ENCODE measurements around the gene ASXL1.
"Not testable (repeated sequence)": the region's sequence is repeated elsewhere in the genome, so short reads cannot be mapped to it uniquely, and the experiment has no call there.

Gene ASXL1

DNA sequence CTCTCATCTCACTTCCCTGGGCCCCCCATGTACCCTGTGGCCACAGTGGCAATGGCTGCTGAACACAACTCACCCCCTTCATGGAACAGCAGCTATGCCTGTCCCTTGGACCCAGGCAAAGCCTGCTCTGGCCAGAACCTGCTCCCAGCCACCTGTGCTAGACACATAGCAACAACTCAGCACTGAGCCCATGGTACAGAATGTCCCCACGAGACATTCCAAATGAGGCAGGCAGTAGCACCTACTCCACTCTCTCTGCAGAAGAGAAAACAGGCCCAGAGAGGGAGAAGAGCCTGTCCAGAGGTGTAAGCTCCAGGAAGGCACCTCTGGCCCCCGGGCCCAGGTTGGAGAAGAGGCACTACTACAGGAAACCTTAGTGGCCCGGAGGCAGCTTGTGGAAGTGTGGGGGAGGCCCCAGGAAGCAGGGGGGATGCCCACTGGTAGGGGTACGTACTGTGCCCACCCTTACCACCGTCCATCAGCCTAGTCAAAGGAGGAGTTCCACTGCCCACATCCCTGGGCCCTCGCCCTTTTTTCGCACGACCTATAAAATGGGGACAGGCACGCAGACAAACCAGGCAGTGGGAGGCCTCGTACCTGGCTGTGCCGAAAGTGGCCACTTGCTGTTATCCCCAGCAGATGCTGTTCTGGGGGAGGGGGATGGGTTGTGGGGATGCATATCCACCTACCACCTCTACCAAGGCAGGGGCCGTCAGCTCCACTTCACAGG lies 97.2 kb downstream of the ASXL1 start:
- DNase-seq, result no peak

DNA sequence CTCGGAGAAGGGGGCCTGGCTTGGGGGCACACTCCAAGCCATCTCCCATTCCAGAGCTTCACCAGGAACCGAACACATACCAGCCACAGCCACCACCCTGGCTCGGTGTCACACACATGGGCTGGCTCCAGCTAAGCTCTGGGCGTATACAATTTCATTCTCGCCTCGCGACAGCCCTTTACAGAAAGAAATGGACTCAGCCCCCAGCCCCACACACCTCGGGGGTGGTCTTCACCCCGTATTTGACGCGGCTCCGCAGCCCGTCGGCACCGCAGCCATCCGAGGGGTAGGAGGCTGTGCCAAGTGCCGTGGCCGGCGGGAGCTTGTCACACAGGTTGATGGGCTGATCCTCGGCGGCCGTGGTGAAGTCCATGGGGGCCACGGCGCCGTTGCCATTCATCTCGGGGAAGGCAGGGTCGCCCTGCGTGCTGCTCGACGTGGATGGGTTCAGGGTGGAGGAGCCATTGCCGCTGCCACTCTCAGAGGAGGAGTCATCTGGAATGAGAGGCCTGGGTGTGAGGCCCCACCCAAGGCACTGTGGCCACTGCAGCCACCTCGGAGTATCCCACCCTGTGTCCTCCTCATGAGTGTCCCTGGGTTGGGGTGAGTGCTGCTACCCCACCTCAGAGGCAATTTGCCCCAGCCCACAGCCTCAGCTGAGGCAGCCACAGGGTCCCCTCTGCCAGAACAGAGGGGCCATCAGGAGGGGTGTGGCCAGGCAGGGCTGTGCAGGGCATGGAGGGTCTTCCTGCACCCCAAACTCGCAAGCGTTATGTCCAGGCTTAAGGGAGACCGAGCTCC lies 98.0 kb downstream of the ASXL1 start:
- no peak for DNase-seq

DNA sequence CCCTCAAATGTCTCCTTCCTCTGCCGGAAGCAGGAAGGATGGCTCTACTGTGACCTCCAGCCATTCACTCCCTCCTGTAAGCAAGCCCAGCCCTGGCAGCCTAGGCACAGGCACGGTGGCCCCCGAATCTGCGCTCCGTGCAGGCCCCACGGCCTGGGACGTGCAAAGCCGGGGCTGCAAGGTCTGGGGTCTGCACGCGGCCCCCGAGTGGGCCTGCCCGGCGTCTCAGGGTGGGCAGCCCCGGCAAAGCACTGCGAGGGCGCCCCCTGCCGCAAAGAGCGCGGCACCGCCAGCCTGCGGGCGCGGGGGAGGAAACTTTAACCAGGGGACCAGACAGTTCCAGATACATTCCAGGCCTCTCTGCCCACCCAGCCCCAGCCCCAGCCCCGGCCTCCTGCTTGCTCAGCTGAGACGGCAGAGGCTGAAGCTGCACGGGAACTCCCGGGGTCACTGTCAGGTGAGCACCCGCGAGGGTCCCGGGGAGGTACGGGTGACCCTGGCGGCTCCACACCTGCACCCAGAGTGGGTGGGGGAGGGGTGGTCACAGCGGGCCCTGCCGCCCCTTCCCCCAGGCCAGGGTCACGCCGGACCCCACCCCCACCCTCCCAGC lies 98.8 kb downstream of the ASXL1 start:
- DNase-seq, result peak; percentile 46

DNA sequence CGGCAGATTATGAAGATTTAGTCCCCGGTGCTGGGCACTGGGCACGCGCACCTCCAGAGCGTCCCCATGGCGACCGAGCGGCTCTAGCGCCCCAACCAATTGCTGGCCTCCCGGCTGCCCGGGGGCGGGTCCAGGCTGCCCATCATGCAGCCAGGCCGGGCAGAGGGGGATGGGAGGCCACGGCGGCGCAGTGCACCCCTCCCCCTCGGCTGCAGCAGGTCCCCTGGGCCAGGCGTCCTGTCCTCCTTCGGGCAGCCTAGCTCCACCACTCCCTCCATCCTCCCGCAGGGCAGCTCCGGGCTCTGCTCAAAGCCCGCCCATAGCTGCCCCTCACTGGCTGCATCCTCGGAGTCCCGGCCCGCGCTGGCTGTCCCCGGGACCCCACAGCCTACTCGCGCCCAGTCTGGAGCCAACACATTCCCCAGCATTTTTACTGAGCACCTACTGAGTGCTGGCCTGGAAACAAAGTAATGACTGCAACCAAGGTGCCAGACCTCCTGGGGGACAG lies 99.4 kb downstream of the ASXL1 start:
- DNase-seq, result peak; percentile 83

DNA sequence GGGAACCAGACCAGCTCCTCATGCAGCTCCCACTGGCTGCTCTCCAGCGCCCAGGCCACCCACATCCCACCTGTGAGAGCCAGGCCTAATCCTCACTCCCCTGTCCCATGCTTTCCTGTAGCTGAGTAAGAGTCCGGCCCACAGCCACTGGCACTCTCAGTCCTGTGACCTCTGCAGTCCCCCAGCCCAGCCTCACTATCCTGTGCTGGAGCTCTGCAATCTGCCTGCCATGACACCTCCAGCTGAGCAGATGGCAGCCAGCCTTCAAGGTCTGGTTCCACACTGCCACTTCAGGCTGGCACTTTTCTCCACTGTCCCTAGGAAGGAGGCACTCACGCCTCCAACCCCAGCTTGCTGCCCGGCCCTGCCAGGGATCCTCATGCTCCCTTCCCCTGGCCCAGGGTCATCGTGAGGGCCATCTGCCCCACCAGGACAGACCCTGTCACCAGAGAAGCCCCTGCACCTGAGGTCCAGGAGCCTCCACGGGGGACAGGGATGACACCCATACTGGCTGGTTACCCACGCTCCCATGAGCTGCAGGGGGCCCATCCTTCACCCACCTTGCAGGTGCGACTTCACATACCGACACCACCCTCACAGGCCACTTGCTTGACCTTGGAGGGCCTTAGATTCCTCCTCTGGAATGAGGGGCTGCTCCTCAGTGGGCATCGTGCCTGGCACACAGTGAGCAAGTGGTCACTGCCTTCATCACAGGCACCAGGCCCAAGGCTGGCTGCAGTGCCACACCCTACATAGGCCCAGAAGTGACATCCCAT lies 100.1 kb downstream of the ASXL1 start:
- DNase-seq, result no peak

DNA sequence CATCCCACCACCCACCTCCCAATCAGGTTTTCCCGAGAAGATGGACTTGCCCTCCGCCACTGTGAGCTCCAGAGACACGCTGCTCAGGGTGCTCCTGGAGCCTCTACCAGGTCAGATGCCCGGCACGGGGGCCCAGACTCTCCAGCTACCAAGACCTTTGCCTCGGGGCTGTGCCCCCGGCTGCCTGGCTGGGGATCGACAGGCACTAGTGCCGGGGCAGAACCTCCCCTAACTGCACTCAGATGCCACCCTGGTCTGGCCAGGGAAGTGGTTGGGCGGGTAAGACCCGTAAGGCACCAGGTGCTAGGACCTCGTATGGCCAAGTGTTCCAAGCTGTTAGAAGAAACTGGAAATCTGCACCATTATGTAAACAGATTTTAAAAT lies 100.7 kb downstream of the ASXL1 start:
- DNase-seq, result no peak

DNA sequence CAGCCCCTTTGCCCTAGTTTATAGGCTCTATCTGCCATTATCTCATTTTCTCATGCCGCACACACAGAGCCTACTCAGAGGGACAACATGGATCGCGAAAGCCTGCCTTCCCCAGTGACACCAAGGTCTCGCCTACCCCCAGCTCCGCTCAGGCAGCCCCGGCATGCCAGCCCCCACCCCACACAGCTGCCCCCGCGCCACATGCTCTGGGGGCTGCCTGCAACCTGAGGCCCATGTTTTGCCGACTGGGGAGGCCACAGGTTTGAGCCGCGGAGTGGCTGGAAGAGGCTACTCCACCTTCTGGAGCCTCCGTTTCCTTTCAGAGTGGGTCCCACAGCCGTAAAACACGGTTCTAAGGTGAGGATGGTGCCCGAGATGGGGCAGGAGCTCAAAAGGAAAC lies 102.1 kb downstream of the ASXL1 start:
- no peak for DNase-seq

DNA sequence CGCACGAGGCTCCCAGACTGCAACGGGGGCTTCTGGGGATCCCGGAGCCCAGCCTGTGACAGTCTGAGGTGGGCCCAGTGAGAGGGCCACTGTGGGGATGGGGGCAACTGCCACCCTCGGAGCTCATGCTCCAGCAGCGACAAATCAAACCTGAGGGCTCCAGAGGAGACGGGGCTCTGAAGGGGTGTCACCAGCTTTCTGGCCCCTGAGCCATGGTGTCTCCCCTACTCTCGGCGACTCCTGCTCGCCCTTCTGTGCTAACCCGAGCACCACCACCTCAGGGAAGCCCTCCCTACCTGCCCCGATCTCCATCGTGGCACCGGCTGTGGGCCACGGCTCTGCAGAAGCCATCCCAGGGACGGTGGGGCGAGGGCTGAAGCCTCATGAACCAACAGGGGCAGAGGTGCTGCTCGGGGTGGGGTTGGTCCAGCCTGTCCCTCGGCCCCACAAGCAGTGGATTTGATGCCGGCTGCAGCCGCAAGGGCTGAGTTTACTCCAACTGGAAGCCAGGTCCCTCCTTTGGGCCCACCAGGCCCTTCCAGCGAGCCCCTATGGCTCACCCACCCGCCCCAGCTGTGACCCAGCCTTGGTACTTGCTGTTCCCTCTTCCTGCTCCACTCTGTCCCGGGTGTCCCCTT lies 102.7 kb downstream of the ASXL1 start:
- no peak for DNase-seq

DNA sequence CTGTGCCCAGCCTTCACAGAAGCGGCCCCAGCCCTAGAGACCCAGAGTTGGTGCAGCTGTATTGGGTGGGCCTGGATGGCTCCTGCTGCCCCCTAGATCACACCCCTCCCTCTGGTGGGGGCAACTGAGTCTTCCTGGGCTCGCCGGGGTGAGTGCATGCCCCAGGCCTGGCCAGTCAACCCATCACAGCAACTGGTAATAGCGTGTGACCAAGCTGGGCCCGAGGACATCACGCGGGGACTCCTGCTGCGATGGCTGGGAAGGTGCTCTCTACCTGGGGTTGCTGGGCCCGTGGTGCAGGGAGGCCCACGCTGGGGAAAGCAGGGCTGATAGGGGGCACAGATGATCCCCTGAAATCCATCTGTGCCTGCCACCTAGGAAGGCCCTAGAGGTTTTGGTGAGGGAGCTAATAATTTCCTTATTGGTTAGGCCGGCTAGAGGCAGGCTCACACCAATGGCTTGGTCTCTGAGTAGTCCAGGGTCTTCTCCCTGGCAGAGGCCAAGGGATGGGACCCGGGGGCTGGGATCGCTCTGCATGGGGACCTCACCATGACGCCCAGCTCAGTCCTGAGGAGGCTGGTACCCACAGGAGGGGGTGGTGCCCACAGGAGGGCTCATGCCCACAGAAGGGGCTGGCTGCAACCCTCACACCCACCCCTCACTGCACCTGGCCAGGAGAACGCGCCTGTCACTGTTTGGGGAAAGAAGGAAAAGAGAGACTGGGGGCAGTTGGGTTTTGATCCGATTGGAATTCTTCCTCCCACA lies 103.9 kb downstream of the ASXL1 start:
- DNase-seq, result no peak

DNA sequence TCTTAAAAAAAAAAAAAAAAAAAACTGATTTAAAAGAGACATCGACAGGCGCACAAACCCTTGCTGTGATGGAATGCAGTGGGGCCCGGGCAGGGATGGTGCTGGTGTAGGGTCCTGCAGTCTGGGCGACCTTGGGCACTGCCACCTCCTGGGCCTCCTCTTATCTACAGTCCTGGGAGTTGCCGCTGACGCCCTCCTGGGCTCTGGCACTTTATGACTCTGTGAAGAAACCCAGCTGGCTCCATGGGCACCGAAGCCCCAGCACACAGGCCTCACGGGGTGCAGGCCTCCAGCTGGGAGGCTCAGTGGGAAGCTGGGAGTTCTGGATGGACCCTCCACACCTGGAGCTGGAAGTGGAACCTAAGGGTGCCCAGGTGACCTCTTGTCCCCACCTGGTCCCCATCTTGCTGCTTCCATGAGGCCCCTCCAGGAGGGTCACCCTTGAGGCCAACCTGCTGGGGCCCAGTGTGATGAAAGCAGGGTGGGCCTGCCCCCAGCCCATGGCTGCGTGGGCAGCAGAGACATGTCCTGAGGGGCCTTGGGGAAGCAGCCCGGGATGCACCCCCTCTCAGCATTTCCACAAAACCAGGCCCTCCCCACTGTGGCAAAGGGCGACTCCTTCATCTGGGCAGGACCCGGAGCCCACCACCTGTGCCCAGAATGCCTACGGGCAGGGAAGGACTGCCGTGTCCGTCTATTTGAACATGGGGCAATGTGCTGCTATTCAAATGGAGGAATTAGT lies 104.9 kb downstream of the ASXL1 start:
- DNase-seq, result no peak

DNA sequence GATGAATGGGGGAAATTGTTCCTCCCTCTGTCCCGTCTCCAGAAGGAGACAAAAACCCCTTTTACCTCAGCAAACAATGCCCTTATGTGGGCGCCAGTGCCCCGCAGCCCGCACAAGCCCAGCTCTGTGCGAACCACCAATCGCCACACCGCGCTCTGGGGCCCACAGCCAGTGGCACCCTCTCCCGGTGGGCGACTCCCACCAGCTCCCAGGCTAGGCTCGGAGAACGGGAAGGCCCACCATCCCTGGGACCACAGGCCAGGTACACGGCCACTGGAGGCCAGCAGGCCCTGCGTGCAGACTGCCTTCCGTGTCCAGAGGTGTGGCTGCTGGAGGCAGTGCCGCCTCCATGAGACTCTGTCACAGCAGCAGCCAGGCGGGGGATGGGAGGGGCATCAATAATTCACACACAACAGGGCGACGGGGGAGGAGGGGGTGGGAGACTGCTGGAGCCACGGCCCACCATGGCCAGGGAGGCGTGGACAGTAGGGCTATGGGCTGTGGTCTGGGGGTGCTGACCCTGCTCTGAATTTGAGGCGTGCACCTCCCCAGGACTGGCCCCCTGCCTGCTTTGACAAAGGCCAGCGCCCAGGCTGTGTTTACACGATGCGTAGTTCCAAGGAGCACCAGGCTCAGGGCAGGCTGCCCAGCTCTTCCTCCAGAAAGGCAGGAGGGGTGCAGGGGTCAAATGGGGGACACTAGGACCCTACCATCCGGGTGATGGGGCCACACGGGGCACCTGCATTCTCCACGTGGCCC lies 105.7 kb downstream of the ASXL1 start:
- DNase-seq, result peak; percentile 27

DNA sequence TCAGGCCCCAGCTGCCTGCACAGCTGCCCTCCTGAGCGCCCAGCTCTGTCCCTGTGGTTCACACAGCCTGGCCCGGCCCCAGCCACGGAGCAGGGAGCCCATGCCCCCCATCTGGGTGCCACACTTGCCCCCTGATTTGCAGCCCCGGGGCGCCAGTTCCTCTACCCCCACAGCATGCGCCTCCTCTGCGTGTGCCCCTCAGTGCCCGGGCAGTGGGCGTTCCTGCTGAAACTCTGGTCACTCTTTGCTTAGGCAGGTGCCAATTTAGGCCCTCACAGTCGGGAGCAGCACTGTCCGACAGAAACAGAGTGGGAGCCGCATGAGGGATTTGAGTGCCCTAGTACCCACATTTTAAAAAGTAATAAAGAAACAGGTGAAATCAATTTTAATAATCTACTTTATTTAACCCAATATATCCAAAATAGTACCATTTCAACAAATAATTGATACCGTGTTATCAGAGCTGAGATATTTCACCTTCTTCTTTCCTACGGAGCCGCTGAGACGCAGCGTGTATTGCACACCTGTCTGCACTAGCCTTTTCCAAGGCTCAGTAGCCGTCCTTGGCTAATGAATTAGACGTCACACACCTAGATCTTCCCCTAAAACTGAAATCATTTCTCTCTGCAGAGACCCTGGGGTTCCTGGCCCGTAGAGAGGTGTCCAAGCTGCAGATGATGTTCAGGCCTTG lies 106.4 kb downstream of the ASXL1 start:
- DNase-seq, result no peak

DNA sequence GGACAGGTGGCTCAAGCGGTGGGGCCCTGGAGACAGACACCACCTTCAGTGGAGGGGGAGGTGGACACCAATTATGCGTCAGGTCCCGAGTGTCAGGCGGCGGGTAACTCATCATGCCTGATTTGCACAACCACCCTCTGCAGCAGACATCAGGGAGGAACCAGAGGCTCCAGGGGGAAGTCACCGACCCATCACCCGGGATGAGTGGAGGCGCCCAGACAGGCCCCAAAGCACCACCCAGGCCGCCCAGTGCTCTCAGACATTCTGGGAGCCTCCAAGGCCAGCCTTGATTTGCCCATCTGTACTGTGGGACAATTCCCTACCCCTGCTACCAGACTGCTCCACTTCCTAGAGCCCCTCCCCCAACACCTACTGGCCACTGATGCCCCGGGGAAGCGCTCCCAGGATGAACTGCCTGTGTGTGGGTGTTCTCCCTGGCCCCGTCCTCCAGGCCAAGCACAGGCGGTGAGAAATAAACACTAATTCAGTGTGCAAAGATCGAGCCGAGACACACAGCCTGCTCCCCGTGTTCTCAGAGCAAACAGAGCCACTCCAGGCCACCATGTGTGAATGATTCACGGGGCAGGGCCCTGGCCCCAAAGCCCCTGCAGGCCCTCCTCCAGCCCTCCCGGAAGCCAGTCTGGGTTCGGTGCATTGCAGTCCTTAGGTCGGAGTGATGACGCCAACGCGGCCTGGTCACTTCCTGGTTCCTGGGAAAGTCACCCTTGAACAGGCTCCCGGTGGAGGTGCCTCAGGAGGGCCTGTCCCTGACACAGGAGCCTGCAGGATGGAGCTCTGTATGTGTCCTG lies 107.2 kb downstream of the ASXL1 start:
- no peak for DNase-seq

DNA sequence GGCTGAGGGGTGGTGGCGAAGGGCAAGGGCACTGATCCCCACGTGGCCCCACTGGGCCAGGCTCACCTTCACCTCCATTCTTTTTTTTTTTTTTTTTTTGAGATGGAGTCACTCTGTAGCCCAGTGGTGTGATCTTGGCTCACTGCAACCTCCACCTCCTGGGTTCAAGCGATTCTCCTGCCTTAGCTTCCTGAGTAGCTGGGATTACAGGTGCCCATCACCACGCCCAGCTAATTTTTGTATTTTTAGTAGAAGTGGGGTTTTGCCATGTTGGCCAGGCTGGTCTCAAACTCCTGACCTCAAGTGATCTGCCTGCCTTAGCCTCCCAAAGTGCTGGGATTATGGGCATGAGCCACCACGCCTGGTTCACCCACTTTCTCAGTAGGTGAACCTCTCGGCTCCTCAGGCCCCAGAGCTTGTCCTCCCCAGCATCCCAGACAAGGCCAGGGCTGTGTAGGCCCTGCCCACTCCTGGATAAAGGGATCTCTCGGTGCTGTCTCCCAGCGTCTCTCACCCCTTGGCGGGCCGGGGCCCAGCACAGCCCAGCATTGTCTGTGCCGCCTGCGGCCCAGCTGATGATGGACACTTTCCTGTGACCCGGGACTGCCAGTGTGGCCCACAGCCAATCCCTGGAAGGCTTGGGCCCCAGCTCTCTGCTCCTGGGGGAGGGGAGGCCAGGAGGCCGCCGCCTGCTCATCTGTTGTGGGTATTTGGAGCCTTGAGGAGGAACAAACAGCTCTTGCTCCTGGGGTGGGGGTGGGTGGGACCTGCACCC lies 108.0 kb downstream of the ASXL1 start:
- DNase-seq, result not testable (repeated sequence)

DNA sequence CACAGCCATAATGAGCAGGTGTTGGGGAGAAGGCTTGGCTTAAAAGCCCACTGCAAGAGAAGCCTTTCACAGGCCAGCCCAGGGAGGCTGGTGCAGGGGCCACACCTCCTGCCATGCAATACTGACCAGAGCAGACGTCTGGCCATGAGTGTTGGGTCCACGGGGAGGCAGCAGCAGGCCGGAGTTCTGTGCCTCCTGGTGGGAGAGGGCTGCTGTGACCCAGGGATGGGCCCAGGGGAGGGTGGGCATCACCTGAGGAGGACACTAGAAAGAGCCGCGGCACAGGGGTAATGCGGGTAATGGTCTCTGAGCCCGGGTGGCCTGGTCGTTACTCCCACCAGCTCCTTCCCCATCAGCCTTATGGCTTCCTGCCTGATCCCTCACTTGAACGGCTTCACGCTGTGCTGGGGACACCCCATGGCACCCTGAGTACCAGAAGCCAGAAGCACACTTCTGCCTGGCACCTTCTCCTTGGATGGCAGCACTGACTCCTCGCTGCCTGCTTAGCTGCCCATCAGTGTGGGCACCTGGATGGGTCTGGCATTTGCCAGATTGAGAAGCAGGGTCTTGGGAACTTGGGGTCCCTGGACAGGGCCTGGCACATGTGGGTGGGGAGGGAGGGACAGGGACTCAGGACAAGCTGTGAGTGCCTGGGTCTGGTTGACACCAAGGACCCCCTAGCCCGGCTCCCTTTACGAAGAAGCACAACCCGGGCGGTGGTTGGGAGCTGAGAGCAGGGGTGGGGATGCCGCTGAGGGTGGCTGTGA lies 108.8 kb downstream of the ASXL1 start:
- DNase-seq, result no peak

DNA sequence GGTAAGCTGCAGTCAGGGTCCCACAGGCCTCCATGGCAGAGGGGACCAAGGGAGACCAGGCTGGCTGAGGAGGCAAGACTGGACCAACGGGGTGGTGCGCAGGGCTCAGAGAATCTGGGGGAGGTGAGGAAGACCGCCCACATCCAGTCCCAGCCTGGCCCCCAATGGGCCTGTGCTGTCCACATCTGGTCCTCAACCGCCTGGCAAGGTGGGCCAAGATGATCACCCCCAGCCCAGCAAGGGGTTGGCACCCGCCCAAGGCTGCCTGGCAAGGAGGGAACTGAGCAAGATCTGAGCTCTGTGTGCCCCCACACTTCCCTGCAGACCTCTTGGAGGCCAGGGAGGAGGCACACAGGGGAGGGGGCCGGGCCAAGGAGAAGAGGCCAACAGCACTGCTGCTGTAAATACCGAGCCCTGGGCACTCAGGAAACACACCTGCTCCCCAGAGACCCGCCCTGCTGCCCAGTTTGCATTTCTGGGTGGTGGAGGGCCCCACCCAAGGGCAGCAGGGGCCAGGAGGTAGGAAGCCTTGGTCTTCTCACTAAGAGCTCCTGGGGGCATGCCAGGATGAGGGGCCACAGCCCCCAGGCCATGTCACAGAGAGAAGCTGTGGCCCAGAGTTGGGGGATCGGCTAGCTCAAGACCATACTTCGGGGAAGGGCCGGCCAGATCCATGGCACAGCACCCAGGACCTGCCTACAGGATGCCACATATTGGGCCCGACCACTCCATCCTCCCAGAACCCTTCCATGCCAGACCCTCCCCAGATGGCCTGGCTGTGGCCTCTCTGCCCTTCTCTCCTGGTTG lies 109.6 kb downstream of the ASXL1 start:
- DNase-seq, result no peak

All from NCI-H526 treated with DMSO at 0.1 percent for 48 hours (cell line).